ENCODE measurements around the gene MED12. TPM values are rescaled to one million over a fixed set of nuclear protein-coding genes. Genes with fewer than 3 reads are reported as not detected.
A peak's percentile ranks its signal among the peaks of the same experiment; 100 is the strongest.

The MED12 gene
- total RNA-seq, 2 donors from 2014 or later: 29.4 to 82.3 TPM

GRCh38 chrX:71128915-71129765 lies 10.7 kb downstream of the MED12 start:
- intact Hi-C loops (cut with DNase I): loop anchor here (10.0 kb wide), 1 partner anchor 134 kb away; no protein-coding TSS in a partner anchor
- 15% methylated on average over 15 of the region's 18 CpGs for WGBS
- TF ChIP-seq, protein P1, sequence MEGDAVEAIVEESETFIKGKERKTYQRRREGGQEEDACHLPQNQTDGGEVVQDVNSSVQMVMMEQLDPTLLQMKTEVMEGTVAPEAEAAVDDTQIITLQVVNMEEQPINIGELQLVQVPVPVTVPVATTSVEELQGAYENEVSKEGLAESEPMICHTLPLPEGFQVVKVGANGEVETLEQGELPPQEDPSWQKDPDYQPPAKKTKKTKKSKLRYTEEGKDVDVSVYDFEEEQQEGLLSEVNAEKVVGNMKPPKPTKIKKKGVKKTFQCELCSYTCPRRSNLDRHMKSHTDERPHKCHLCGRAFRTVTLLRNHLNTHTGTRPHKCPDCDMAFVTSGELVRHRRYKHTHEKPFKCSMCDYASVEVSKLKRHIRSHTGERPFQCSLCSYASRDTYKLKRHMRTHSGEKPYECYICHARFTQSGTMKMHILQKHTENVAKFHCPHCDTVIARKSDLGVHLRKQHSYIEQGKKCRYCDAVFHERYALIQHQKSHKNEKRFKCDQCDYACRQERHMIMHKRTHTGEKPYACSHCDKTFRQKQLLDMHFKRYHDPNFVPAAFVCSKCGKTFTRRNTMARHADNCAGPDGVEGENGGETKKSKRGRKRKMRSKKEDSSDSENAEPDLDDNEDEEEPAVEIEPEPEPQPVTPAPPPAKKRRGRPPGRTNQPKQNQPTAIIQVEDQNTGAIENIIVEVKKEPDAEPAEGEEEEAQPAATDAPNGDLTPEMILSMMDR (IDR thresholded peaks at IDR 0.05): peak; percentile 48 to 71 (median 61)
- no peak for TF ChIP-seq POLR2A (IDR thresholded peaks at IDR 0.05)
- peak; percentile 56 for TF ChIP-seq POLR2AphosphoS5 (IDR thresholded peaks at IDR 0.05)
- peak; percentile 62 for DNase-seq (ENCODE audit: low spot score)
- Histone ChIP-seq H3K36me3 (no peaks in the 10 kb centered on the region), H3K4me1 (replicated peaks) (no peaks in the 10 kb centered on the region), H3K27me3 (replicated peaks; ENCODE audit: insufficient read depth) (no peaks in the 10 kb centered on the region), H3K27ac (no peak overlapping the region), H3K9me3 (no peaks in the 10 kb centered on the region), H3K4me3 (no peak overlapping the region)

- intact Hi-C loops (cut with DNase I): no loop called here
- no peaks in the 10 kb centered on the region for H3K4me1 ChIP-seq (replicated peaks)
- WGBS: 67% methylated on average over 2 of the region's 4 CpGs
- H3K27me3 ChIP-seq (replicated peaks; ENCODE audit: insufficient read depth): no peaks in the 10 kb centered on the region
- no peaks in the 10 kb centered on the region for H3K9me3 ChIP-seq
- H3K27ac ChIP-seq: no peak overlapping the region
- TF ChIP-seq POLR2AphosphoS5 (IDR thresholded peaks at IDR 0.05): no peak
- no peak overlapping the region for H3K4me3 ChIP-seq
- no peaks in the 10 kb centered on the region for H3K36me3 ChIP-seq
- DNase-seq (ENCODE audit: low spot score): no peak
Measured at GRCh38 chrX:71131510-71131909, 13.1 kb downstream of the MED12 start.

- 85% methylated on average over 3 of the region's 6 CpGs for WGBS
- no peaks in the 10 kb centered on the region for H3K36me3 ChIP-seq
Measured at GRCh38 chrX:71140440-71140839, 22.0 kb downstream of the MED12 start.

DNA sequence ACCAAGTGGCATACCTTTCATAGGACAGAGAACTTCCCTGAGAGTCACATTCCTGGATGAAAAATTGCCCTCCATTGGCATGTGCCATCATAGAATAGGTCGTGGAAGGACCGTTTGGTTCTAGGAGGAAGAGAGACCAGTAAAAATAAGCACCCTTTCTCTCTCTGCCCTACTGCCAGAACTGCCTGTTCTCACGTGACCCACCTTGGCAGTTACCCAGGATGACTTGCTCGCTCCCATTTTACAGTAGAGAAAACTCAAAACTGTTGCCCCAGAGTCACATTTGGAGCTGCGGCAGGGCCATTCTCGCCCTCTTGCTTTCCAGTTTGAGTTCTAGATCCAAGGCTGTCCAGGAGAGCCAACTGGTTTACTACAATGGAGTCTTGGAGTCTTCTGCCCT lies 25.1 kb downstream of the MED12 start:
- Histone ChIP-seq H3K4me3 (no peak overlapping the region), H3K36me3 (no peaks in the 10 kb centered on the region), H3K27me3 (replicated peaks; ENCODE audit: insufficient read depth) (no peaks in the 10 kb centered on the region), H3K27ac (no peak overlapping the region), H3K4me1 (replicated peaks) (no peaks in the 10 kb centered on the region), H3K9me3 (no peaks in the 10 kb centered on the region)
- 13% methylated on average over 6 of the region's 6 CpGs for WGBS
- intact Hi-C loops (cut with DNase I): no loop called here
- DNase-seq (ENCODE audit: low spot score): peak; percentile 26
- TF ChIP-seq, protein P1 (IDR thresholded peaks at IDR 0.05): no peak
- TF ChIP-seq POLR2AphosphoS5 (IDR thresholded peaks at IDR 0.05) (peak; percentile 13), POLR2A (IDR thresholded peaks at IDR 0.05) (no peak)

More at GRCh38 chrX:71140440-71140839, 22.0 kb downstream of the MED12 start:
- no peaks in the 10 kb centered on the region for H3K9me3 ChIP-seq
- no peak overlapping the region for H3K27ac ChIP-seq
- H3K27me3 ChIP-seq (replicated peaks; ENCODE audit: insufficient read depth): no peaks in the 10 kb centered on the region
- no peak for TF ChIP-seq POLR2A (IDR thresholded peaks at IDR 0.05)
- TF ChIP-seq, protein P1 (IDR thresholded peaks at IDR 0.05): no peak
- H3K4me3 ChIP-seq: no peak overlapping the region
- intact Hi-C loops (cut with DNase I): no loop called here
- no peaks in the 10 kb centered on the region for H3K4me1 ChIP-seq (replicated peaks)
- no peak for DNase-seq (ENCODE audit: low spot score)

DNA sequence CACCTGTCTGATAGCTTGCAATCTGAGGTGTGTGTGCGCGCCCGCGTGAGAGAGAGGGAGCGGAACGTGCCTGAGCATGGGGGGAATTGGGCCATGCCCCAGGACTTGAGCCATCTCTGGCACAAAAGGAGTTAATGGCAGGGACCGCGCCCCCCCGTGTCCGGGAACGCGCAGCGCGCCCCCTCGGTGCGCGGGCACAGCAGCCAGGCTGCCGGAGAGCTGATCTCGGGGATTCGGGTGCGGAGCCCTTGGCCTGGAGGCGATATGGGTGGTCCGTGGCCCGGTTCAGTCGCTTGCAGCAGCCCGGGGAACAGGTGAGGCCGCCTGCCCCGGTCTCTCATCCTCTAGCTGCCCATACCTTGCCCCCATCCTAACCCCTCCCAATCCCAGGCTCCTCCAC lies 26.3 kb downstream of the MED12 start, which contains the start of gene NLGN3:
Gene NLGN3, plus strand, starts transcription at position 191 of the 400 bp plus-strand sequence. CDS start 2,909 bp downstream, outside the sequence.
- no peaks in the 10 kb centered on the region for H3K4me1 ChIP-seq (replicated peaks)
- peak within 1 kb of the TSS in 1 of 2 donors; percentile 5 for H3K4me3 ChIP-seq
- DNase-seq (ENCODE audit: low spot score): no peak
- no peaks in the 10 kb centered on the region for H3K9me3 ChIP-seq
- intact Hi-C loops (cut with DNase I): loop anchor here (2.0 kb wide), 1 partner anchor 34 kb away; no protein-coding TSS in a partner anchor
- H3K27me3 ChIP-seq (replicated peaks; ENCODE audit: insufficient read depth): no peaks in the 10 kb centered on the region
- no peak within 1 kb of the TSS for H3K27ac ChIP-seq
- TF ChIP-seq POLR2AphosphoS5 (IDR thresholded peaks at IDR 0.05) (no peak), POLR2A (IDR thresholded peaks at IDR 0.05) (no peak)
- TF ChIP-seq, protein P1 (IDR thresholded peaks at IDR 0.05): no peak
- WGBS: under 1% methylated on average over 15 of the region's 28 CpGs
- H3K36me3 ChIP-seq: no peaks in the 10 kb centered on the region
